DLD1 (cell line): Measurements from ENCODE around the gene RPUSD3.

ENCODE experiments used
- in situ Hi-C: cut with HindIII; loops from 2 replicates; pipeline ENCODE4 v1.10.0; 2017; ENCODE audit warnings: low sequenced_read_pairs

RPUSD3 gene

DNA sequence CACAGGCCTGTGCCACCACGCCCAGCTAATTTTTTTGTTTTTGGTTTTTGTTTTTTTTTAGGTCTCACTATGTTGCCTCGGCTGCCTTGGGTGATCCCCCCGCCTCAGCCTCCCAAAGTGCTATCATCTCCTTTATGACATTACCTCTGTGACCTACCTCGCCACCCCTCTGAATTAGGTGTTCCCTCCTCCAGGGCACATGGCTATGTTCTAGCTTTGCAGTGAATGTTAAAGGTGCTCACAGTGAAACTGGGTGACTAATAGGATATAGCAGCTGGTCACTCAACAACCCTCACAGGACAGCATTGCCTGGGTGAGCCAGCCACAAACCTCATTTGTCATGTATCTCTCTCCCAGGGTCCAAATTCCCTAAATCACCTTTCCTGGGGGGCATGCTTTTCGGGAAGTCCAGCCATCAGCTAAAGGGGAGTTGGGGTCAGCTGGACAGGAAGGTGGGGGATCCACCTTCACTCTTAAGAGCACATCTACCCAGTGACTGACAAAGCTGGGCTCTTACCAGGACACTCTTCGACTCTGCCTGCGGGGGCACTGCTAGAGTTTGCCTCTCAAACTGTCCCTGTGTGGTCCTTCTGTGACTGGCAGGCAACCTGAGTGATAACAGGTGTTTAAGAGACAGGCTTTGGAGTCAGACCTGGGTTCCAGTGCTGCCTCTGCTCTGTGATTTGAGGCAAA, 35.3 kb downstream of the RPUSD3 start:
- in situ Hi-C loops = no loop called here

GRCh38 chr3:9807981-9808344, 35.8 kb downstream of the RPUSD3 start:
- in situ Hi-C loops = no loop called here

DNA sequence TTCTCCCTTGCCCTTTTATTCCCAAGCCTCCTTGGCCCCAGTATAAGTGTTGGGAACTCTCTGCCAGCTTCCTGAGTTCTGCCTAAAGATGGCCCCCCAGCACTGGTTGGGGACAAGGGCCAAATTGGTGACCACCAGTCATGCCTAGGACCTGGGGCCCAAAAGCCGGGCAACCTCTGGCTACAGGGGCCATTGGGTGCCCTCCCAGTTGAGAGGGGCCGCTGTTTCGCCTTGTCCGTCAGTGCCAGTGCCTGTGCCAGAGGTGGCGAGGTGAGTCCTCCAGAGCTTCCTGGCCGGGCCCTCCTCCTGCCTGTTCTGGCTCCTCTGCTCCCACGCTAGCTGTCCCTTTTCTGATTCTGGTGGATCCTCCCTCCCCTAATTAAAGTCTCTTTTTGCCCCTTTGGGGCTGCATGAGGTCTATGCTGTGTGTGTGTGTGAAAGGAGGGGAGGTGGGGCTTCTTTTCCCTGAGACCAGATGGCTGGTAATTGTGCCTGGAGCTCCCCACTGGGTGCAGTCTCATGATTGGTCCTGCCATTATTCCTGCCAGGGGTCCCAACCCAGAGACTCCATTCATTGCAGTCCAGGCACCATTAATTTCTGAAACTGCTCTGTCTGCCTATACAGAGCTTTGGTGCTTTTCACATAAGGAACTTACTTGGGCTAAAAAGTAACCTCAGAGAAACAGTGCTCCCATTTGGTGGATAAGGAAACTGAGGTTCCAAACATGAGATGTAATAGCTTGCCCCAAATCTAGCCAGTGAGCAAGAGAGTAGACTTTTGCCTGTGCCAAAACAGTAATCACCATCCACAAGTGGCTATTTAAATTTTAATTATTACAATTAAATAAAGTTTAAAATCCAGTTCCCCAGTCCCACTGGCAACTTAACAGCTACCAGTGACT, 36.9 kb downstream of the RPUSD3 start:
- in situ Hi-C loops = no loop called here

DNA sequence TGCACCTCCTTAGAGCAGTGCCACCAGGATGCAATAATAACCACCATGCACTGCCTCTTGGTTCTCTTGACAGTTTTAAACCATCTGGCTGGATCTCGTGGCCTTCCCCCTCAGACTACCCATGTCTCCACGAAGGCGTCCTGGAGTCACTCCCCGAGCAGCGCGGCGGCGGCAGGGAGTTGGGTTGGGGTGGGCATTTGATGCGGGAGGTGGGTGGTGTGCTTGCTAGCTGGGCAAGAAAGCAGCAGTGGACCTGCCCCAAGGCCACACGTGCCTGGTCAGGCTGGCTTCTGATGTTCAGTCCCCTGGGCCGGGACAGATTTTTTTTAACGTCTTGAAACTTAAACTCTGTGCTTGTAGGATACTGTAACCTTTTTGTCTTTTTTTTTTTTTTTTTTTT, 37.7 kb downstream of the RPUSD3 start:
- in situ Hi-C loops = no loop called here

- in situ Hi-C loops = no loop called here
These were observed 38.8 kb downstream of the RPUSD3 start for GRCh38 chr3:9804996-9805395.

- in situ Hi-C loops = no loop called here
These were observed 40.3 kb downstream of the RPUSD3 start for GRCh38 chr3:9803494-9803893.

DNA sequence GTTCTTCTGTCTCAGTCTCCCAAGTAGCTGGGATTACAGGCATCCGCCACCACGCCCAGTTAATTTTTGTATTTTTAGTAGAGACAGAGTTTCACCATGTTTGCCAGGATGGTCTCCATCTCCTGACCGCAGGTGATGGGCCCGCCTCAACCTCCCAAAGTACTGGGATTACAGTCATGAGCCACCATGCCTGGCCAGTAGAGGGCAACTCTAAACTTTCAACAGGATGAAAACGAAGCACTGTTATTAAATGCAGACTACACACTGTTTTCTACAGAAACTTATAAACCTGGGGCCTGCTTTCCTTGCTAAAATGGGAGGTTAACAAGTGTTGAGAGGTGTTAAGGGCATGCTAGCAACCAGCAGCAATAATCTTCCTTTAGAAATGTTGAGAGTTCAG, 43.3 kb downstream of the RPUSD3 start:
- in situ Hi-C loops = no loop called here

DNA sequence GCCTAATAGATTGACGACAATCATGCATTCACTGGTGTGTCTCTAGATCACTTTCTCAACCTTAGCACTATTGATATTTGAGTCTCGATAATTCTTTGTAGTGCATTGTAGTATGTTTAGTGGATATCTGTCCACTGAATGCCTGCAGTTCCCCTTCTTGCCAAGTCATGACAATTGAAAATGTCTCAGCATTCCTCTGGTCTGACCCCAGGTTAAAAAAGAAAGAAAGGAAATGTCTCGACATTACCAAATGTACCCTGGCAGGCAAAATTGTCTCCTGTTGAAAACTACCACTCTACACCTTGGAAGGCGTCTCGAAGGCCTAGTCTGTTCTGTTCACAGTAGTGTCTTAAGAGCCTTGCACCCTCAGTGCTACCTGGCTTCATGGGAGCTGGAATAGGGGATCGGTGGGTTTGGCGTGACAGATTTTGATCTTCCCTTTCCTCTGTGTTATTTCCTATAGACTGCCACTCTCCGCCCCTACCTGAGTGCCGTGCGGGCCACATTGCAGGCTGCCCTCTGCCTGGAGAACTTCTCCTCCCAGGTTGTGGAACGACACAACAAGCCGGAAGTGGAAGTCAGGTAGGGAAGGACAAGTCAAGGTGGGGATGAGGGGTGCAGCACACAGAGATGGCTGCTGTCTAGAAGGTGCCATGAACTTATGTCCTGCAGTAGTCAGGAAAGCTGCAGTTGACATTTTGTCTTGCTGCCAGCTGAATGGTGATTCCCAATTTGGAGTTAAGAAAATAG, 46.4 kb downstream of the RPUSD3 start:
- in situ Hi-C loops = no loop called here

- in situ Hi-C loops = no loop called here
These were observed 48.6 kb downstream of the RPUSD3 start for GRCh38 chr3:9795207-9795606.

- in situ Hi-C loops = no loop called here
These were observed 49.4 kb downstream of the RPUSD3 start for GRCh38 chr3:9794400-9794799.

DNA sequence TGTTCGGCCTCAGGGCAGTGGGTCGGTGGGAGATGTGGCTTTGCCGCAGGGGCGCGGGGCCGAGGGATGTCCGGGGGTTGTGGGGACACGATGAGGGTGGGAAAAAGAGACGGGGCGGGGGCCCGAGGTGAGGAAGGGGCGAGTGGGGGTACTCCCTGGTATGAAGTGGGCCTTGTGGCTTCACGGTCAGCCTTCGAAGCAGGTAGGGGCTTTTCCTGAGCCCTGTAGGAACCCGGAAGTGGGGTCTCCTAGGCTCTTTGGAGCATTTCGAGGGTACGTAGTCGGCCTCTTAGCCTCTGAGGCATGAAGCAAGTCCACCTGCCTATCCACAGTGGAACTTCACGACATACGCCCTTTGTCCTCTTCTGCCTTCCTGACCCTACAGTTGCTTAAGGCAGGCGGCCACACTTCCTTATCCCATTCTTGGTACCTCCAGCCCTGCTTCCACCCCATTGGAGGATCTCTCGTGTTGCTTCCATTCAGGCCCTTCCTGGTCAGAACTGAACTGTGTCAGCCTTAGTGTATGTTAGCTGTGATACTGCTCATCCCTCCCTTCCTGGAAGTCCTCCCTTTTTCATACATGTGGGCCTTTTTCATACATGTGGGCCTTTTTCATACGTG, 50.5 kb downstream of the RPUSD3 start:
- in situ Hi-C loops = no loop called here

DNA sequence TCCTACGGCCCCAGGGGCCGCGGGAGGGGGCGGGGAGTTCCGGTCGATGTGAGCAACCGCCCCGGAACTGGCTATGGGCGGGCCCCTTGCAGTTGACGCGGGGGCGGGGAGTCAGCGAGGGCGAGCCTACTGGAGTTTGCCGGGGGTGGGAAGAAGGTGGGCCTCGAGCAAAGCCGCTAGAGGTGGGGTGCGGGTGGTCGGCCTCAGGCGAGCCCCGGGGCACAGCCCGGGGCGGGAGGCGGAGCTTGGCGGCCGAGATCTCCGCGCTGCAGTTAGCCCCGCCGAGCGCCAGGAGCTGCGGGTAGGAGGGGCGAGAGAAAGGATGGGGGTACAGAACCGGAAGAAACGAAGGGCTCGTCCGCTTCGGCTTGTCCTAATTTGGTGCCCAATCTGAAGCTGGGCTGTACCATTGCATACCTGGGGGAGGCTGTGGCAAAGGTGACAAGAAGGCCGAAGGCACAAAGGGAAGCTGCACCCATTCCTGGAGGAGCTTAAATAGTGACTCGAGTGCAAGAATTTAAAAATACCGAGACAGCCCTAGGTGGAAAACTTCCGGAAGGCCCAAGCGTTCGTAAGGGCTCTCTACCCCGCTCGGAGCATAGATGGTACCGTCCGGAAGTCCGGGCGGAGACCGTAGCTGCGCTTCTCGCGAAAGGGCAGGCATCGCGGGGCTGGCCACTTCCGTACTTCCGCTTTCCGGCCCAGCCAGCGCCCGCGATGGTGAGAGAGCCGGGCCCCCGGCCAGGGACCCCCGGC, 51.2 kb downstream of the RPUSD3 start, which contains the start of the genes ARPC4 and TADA3:
ARPC4 (plus strand) TSS at position 678 of the 756 bp plus-strand sequence; CDS start at position 718, 40 bp downstream.
TADA3 (minus strand) TSS at position 69 of the 756 bp plus-strand sequence. CDS start 1,007 bp downstream, outside the sequence.
- in situ Hi-C loops = no loop called here

DNA sequence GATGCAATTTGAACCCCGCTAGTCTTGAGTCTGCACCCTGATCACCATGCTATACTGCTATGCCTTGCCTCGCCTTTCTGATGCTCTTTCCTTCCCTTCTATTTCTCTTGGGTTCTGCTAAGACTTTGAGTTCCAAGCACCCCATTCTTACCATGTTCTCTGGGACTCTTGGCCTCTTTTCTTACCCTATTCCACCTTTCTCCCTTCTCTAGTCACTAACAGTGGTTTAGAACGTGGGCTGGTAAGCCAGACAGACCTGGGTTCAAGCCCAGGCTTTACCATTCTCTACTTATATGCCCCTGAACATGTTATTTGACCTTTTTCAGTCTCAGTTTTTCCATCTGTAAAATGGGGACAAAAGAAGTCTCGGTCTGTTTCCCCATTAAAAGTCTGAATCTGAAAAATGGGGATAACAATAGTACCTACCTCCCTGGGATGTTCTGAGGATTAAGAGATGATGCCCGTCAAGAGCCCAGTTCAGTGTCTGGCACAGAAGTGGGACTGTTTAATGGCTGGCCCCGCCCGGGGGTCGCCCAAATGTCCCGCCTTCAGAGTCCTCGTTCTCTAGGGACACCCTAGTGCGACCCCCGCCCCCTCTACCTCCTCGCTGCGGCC, 51.9 kb downstream of the RPUSD3 start:
- in situ Hi-C loops = no loop called here

DNA sequence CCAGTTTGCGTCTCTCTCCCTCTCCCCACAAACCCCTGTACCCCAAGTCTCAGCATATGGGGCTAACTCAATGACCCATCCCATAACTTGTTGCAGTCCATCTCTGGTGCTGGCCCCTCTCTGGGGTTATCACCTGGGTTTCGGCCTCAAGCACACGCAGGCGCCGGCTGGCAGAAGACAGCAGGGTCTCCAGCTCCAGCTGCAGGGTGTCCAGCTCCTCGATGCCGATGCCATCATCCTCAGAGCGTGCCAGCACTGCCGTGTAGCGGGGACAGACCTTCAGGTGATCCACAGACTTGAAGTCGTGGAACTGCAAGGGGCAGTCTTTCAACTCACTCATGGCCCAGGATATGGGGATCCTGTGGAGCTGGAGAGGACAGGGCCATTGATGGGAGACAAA, 52.7 kb downstream of the RPUSD3 start:
- in situ Hi-C loops = no loop called here
